ENCODE data around the gene STK24. TPM values are rescaled to one million over a fixed set of nuclear protein-coding genes. Genes with fewer than 3 reads are reported as not detected.
A peak's percentile ranks its signal among the peaks of the same experiment; 100 is the strongest.

The STK24 gene
- polyA plus RNA-seq, 1 experiment: 44.0 TPM

GRCh38 chr13:98576200-98576945 lies 534 bp downstream of the STK24 start:
- Histone ChIP-seq H3K9me3 (ENCODE audit: control insufficient read depth, insufficient read depth, low read length) (no peaks in the 10 kb centered on the region), H3K27me3 (ENCODE audit: control insufficient read depth, insufficient read depth, low read length) (no peaks in the 10 kb centered on the region), H3K27ac (ENCODE audit: low read depth, low read length) (peak overlapping the region; percentile 59), H3K4me3 (ENCODE audit: low read depth, low read length) (peak overlapping the region; percentile 80)
- CTCF ChIA-PET: no interaction called here
- POLR2A ChIA-PET: interaction anchor here (1.0 to 2.4 kb wide), 3 partner anchors 28 to 94 kb away, joined by 3 to 8 read pairs (median 4); no protein-coding TSS in a partner anchor
- no peak for DNase-seq (ENCODE audit: low read depth, low spot score)
- TF ChIP-seq CTCF (IDR thresholded peaks at IDR 0.05; ENCODE audit: low read depth, low read length): no peak

- ChIA-PET CTCF (no interaction called here), POLR2A (interaction anchor here (0.7 to 2.4 kb wide), 4 partner anchors 27 to 354 kb away, joined by 3 to 8 read pairs (median 4); no protein-coding TSS in a partner anchor)
- peak overlapping the region; percentile 80 for H3K4me3 ChIP-seq (ENCODE audit: low read depth, low read length)
- no peak for TF ChIP-seq CTCF (IDR thresholded peaks at IDR 0.05; ENCODE audit: low read depth, low read length)
- no peaks in the 10 kb centered on the region for H3K27me3 ChIP-seq (ENCODE audit: control insufficient read depth, insufficient read depth, low read length)
- H3K9me3 ChIP-seq (ENCODE audit: control insufficient read depth, insufficient read depth, low read length): no peaks in the 10 kb centered on the region
- H3K27ac ChIP-seq (ENCODE audit: low read depth, low read length): peak overlapping the region; percentile 59
- no peak for DNase-seq (ENCODE audit: low read depth, low spot score)
Measured at GRCh38 chr13:98575904-98576199, 1.1 kb downstream of the STK24 start.

GRCh38 chr13:98575009-98575903 lies 1.7 kb downstream of the STK24 start:
- DNase-seq (ENCODE audit: low read depth, low spot score): no peak
- Histone ChIP-seq H3K27ac (ENCODE audit: low read depth, low read length) (peak overlapping the region; percentile 59), H3K27me3 (ENCODE audit: control insufficient read depth, insufficient read depth, low read length) (no peaks in the 10 kb centered on the region), H3K4me3 (ENCODE audit: low read depth, low read length) (peak overlapping the region; percentile 80), H3K9me3 (ENCODE audit: control insufficient read depth, insufficient read depth, low read length) (no peaks in the 10 kb centered on the region)
- no peak for TF ChIP-seq CTCF (IDR thresholded peaks at IDR 0.05; ENCODE audit: low read depth, low read length)
- ChIA-PET POLR2A (interaction anchor here (0.7 to 2.4 kb wide), 4 partner anchors 27 to 354 kb away, joined by 3 to 8 read pairs (median 4); no protein-coding TSS in a partner anchor), CTCF (no interaction called here)

- ChIA-PET CTCF (interaction anchor here (1.0 kb wide), 1 partner anchor 80 kb away, joined by 3 read pairs; no protein-coding TSS in a partner anchor), POLR2A (interaction anchor here (1.3 kb wide), 1 partner anchor 23 kb away, joined by 11 read pairs; no protein-coding TSS in a partner anchor)
- Histone ChIP-seq H3K27ac (ENCODE audit: low read depth, low read length) (no peak overlapping the region), H3K9me3 (ENCODE audit: control insufficient read depth, insufficient read depth, low read length) (no peaks in the 10 kb centered on the region; the same call in 1 of the 2 replicates), H3K4me3 (ENCODE audit: low read depth, low read length) (no peak overlapping the region), H3K27me3 (ENCODE audit: control insufficient read depth, insufficient read depth, low read length) (no peaks in the 10 kb centered on the region)
- DNase-seq (ENCODE audit: low read depth, low spot score): no peak
- no peak for TF ChIP-seq CTCF (IDR thresholded peaks at IDR 0.05; ENCODE audit: low read depth, low read length)
Measured at GRCh38 chr13:98571955-98572662, 4.8 kb downstream of the STK24 start.

Measured in AG04450 (cell line).